ENCODE measurements around the gene CSNK2B.

CSNK2B gene

GRCh38 chr6:31713465-31713864, 47.6 kb downstream of the CSNK2B start:
- Histone ChIP-seq H3K4me3 (ENCODE audit: insufficient read depth, low read depth, low read length, poor library complexity, severe bottlenecking) (no peak overlapping the region), H3K36me3 (ENCODE audit: control insufficient read depth, insufficient read depth, low read length) (no peaks in the 10 kb centered on the region), H3K9me3 (ENCODE audit: control insufficient read depth, low read length) (no peaks in the 10 kb centered on the region), H3K27ac (ENCODE audit: insufficient read depth, low read length, poor library complexity, severe bottlenecking) (no peak overlapping the region), H3K4me1 (ENCODE audit: control insufficient read depth, insufficient read depth, low read length, poor library complexity, severe bottlenecking) (peaks cover 3% of the 10 kb centered on the region), H3K27me3 (replicated peaks; ENCODE audit: control insufficient read depth, insufficient read depth, low read length, poor library complexity, severe bottlenecking) (no peaks in the 10 kb centered on the region)
- no peak for DNase-seq

- DNase-seq: no peak
- Histone ChIP-seq H3K4me1 (ENCODE audit: control insufficient read depth, insufficient read depth, low read length, poor library complexity, severe bottlenecking) (peaks cover 3% of the 10 kb centered on the region), H3K27ac (ENCODE audit: insufficient read depth, low read length, poor library complexity, severe bottlenecking) (no peak overlapping the region), H3K4me3 (ENCODE audit: insufficient read depth, low read depth, low read length, poor library complexity, severe bottlenecking) (no peak overlapping the region), H3K27me3 (replicated peaks; ENCODE audit: control insufficient read depth, insufficient read depth, low read length, poor library complexity, severe bottlenecking) (no peaks in the 10 kb centered on the region), H3K9me3 (ENCODE audit: control insufficient read depth, low read length) (no peaks in the 10 kb centered on the region), H3K36me3 (ENCODE audit: control insufficient read depth, insufficient read depth, low read length) (no peaks in the 10 kb centered on the region)
Observed at GRCh38 chr6:31713991-31714684, 48.3 kb downstream of the CSNK2B start.

GRCh38 chr6:31715022-31715958, 49.4 kb downstream of the CSNK2B start, which contains the start of gene LY6G6D:
LY6G6D (plus strand) TSS chr6:31715348; CDS start chr6:31715356, 8 bp downstream.
- H3K27ac ChIP-seq (ENCODE audit: insufficient read depth, low read length, poor library complexity, severe bottlenecking): no peak within 1 kb of the TSS
- DNase-seq: no peak
- H3K36me3 ChIP-seq (ENCODE audit: control insufficient read depth, insufficient read depth, low read length): no peaks in the 10 kb centered on the region
- no peaks in the 10 kb centered on the region for H3K27me3 ChIP-seq (replicated peaks; ENCODE audit: control insufficient read depth, insufficient read depth, low read length, poor library complexity, severe bottlenecking)
- no peaks in the 10 kb centered on the region for H3K9me3 ChIP-seq (ENCODE audit: control insufficient read depth, low read length)
- H3K4me3 ChIP-seq (ENCODE audit: insufficient read depth, low read depth, low read length, poor library complexity, severe bottlenecking): no peak within 1 kb of the TSS
- H3K4me1 ChIP-seq (ENCODE audit: control insufficient read depth, insufficient read depth, low read length, poor library complexity, severe bottlenecking): peaks cover 3% of the 10 kb centered on the region

GRCh38 chr6:31717499-31718222, 51.8 kb downstream of the CSNK2B start:
- H3K4me3 ChIP-seq (ENCODE audit: insufficient read depth, low read depth, low read length, poor library complexity, severe bottlenecking): no peak overlapping the region

GRCh38 chr6:31718265-31718664, 52.4 kb downstream of the CSNK2B start:
- no peaks in the 10 kb centered on the region for H3K4me1 ChIP-seq (ENCODE audit: control insufficient read depth, insufficient read depth, low read length, poor library complexity, severe bottlenecking)
- no peak for DNase-seq
- H3K4me3 ChIP-seq (ENCODE audit: insufficient read depth, low read depth, low read length, poor library complexity, severe bottlenecking): no peak overlapping the region
- no peaks in the 10 kb centered on the region for H3K27me3 ChIP-seq (replicated peaks; ENCODE audit: control insufficient read depth, insufficient read depth, low read length, poor library complexity, severe bottlenecking)
- no peaks in the 10 kb centered on the region for H3K36me3 ChIP-seq (ENCODE audit: control insufficient read depth, insufficient read depth, low read length)
- no peaks in the 10 kb centered on the region for H3K9me3 ChIP-seq (ENCODE audit: control insufficient read depth, low read length)
- H3K27ac ChIP-seq (ENCODE audit: insufficient read depth, low read length, poor library complexity, severe bottlenecking): no peak overlapping the region

More at GRCh38 chr6:31717499-31718222, 51.8 kb downstream of the CSNK2B start:
- no peak for DNase-seq
- Histone ChIP-seq H3K27me3 (replicated peaks; ENCODE audit: control insufficient read depth, insufficient read depth, low read length, poor library complexity, severe bottlenecking) (no peaks in the 10 kb centered on the region), H3K9me3 (ENCODE audit: control insufficient read depth, low read length) (no peaks in the 10 kb centered on the region), H3K27ac (ENCODE audit: insufficient read depth, low read length, poor library complexity, severe bottlenecking) (no peak overlapping the region), H3K4me1 (ENCODE audit: control insufficient read depth, insufficient read depth, low read length, poor library complexity, severe bottlenecking) (no peaks in the 10 kb centered on the region), H3K36me3 (ENCODE audit: control insufficient read depth, insufficient read depth, low read length) (no peaks in the 10 kb centered on the region)

- Histone ChIP-seq H3K4me1 (ENCODE audit: control insufficient read depth, insufficient read depth, low read length, poor library complexity, severe bottlenecking) (no peaks in the 10 kb centered on the region), H3K27me3 (replicated peaks; ENCODE audit: control insufficient read depth, insufficient read depth, low read length, poor library complexity, severe bottlenecking) (no peaks in the 10 kb centered on the region), H3K36me3 (ENCODE audit: control insufficient read depth, insufficient read depth, low read length) (no peaks in the 10 kb centered on the region), H3K27ac (ENCODE audit: insufficient read depth, low read length, poor library complexity, severe bottlenecking) (no peak overlapping the region), H3K9me3 (ENCODE audit: control insufficient read depth, low read length) (no peaks in the 10 kb centered on the region), H3K4me3 (ENCODE audit: insufficient read depth, low read depth, low read length, poor library complexity, severe bottlenecking) (no peak overlapping the region)
- no peak for DNase-seq
Observed at GRCh38 chr6:31719001-31719400, 53.1 kb downstream of the CSNK2B start.
